BE2C (cell line): Measurements from ENCODE around the gene TMEM171.

ENCODE experiments used
- DNase-seq: peaks from one replicate; pipeline ENCODE4 v3.0.0-alpha.2; 2020
- H3K27me3 ChIP-seq: fragments of 250-450 bp; sonication (Bioruptor Pico); 2 replicates; pipeline ENCODE4 v1.5.1; 2020; ENCODE audit warnings: mild to moderate bottlenecking
- H3K36me3 ChIP-seq: fragments of 250-450 bp; sonication (Bioruptor Pico); 2 replicates; pipeline ENCODE4 v1.5.1; 2020; ENCODE audit warnings: mild to moderate bottlenecking
- H3K4me1 ChIP-seq: fragments of 250-450 bp; sonication (Bioruptor Pico); 2 replicates; pipeline ENCODE4 v1.5.1; 2020
- H3K4me3 ChIP-seq: 2 replicates; pipeline ENCODE4 v1.5.1; 2011; ENCODE audit warnings: low read depth, low read length
- H3K9me3 ChIP-seq: fragments of 250-450 bp; sonication (Bioruptor Pico); 2 replicates; pipeline ENCODE4 v1.5.1; 2020
- CTCF ChIP-seq: IDR thresholded peaks from 2 replicates; pipeline ENCODE4 v1.5.1; 2012; ENCODE audit warnings: mild to moderate bottlenecking, low read depth, low read length

The TMEM171 gene

GRCh38 chr5:73106335-73106734 lies 14.0 kb upstream of the TMEM171 start:
- H3K4me3 ChIP-seq = no peak overlapping the region
- no peak for DNase-seq
- H3K4me1 ChIP-seq = no peaks in the 10 kb centered on the region

GRCh38 chr5:73110190-73110589 lies 10.2 kb upstream of the TMEM171 start:
- no peak for DNase-seq
- Histone ChIP-seq H3K9me3 (no peaks in the 10 kb centered on the region), H3K27me3 (peaks cover 46% of the 10 kb centered on the region), H3K36me3 (no peaks in the 10 kb centered on the region), H3K4me3 (no peak overlapping the region), H3K4me1 (no peaks in the 10 kb centered on the region)
- no peak for TF ChIP-seq CTCF

More at GRCh38 chr5:73106335-73106734, 14.0 kb upstream of the TMEM171 start:
- Histone ChIP-seq H3K36me3 (no peaks in the 10 kb centered on the region), H3K9me3 (no peaks in the 10 kb centered on the region), H3K27me3 (peaks cover 30% of the 10 kb centered on the region)
- TF ChIP-seq CTCF = no peak

GRCh38 chr5:73111536-73111935 lies 8.8 kb upstream of the TMEM171 start:
- no peak for TF ChIP-seq CTCF

GRCh38 chr5:73112359-73112758 lies 8.0 kb upstream of the TMEM171 start:
- no peak for DNase-seq

More at GRCh38 chr5:73111536-73111935, 8.8 kb upstream of the TMEM171 start:
- DNase-seq = no peak
- Histone ChIP-seq H3K4me3 (no peak overlapping the region), H3K4me1 (no peaks in the 10 kb centered on the region), H3K9me3 (no peaks in the 10 kb centered on the region), H3K36me3 (no peaks in the 10 kb centered on the region), H3K27me3 (peaks cover 60% of the 10 kb centered on the region)

GRCh38 chr5:73114044-73114688 lies 6.2 kb upstream of the TMEM171 start:
- Histone ChIP-seq H3K4me1 (no peaks in the 10 kb centered on the region), H3K4me3 (no peak overlapping the region), H3K9me3 (no peaks in the 10 kb centered on the region), H3K27me3 (peaks cover 52% of the 10 kb centered on the region), H3K36me3 (no peaks in the 10 kb centered on the region)
- DNase-seq = no peak
- TF ChIP-seq CTCF = no peak

More at GRCh38 chr5:73112359-73112758, 8.0 kb upstream of the TMEM171 start:
- no peak for TF ChIP-seq CTCF
- H3K9me3 ChIP-seq = no peaks in the 10 kb centered on the region
- no peaks in the 10 kb centered on the region for H3K36me3 ChIP-seq
- peaks cover 67% of the 10 kb centered on the region for H3K27me3 ChIP-seq
- no peaks in the 10 kb centered on the region for H3K4me1 ChIP-seq
- no peak overlapping the region for H3K4me3 ChIP-seq

GRCh38 chr5:73115399-73116051 lies 4.8 kb upstream of the TMEM171 start:
- H3K4me3 ChIP-seq = no peak overlapping the region
- TF ChIP-seq CTCF = no peak
- H3K9me3 ChIP-seq = no peaks in the 10 kb centered on the region
- DNase-seq = no peak
- no peaks in the 10 kb centered on the region for H3K4me1 ChIP-seq
- peaks cover 55% of the 10 kb centered on the region for H3K27me3 ChIP-seq
- H3K36me3 ChIP-seq = no peaks in the 10 kb centered on the region
